ENCODE data around the gene FOXP2.
"Not testable (repeated sequence)": the region's sequence is repeated elsewhere in the genome, so short reads cannot be mapped to it uniquely, and the experiment has no call there.

FOXP2 gene

DNA sequence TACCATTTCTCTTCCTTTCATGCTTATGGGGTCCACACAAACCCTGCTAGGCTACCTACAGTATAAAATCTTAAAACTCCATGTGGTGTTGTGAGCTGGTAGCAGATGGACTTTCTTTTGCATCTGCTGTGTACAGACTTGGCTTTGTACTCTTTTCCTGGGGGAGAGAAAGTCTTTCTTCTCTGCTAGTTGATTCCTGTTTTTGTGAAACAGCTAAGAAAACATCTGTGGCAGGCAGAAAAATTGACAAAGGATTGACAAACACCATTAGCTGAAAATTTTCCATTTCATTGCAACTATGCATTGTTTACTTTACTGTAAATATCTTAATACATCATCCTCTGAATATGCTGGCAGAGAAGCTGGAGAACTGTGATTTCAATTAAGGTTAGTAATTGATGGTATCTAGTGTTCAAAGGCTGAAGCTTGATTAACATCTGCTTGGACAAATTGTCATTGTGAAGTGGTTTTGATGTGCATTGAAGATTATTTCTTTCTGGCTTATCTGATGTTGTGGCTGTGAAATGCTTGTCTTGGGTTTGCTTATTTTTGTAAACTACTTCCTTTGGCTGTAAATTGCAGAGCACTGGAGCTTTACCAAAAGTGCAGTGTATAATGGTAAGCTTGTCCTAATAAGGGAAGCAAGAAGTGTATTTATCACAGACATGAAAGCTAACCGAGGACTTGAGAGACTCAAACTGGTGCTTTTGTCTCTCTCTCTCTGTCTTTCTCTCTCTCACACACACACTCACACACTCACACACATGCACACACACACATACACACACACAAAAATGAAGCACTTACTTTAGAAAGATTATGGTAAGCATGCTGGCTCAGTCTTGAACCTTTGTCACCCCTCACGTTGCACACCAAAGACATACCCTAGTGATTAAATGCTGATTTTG, at the start of gene FOXP2:
FOXP2 (plus strand) TSS at position 660 of the 908 bp plus-strand sequence. CDS start 11,697 bp downstream, outside the sequence.
- no peak for DNase-seq

DNA sequence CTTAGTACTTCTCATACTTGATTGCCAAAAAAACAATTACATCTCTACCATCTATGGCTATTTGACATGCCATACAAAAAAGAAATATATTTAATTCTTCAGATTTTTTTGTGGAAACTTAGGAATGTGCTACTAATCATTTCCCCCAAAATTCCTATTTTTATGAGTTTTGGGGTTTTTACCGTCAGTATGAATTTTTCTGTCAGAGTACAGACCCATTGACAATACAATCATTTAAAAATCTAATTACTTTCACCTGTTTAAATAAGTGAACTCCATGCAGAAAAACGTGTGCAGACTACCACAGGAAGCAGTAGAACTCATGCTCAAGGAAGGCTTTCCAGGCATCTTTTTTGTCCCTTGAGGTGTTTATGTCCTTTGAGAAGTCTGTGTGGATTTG, 48.8 kb upstream of the FOXP2 start:
- no peak for DNase-seq

DNA sequence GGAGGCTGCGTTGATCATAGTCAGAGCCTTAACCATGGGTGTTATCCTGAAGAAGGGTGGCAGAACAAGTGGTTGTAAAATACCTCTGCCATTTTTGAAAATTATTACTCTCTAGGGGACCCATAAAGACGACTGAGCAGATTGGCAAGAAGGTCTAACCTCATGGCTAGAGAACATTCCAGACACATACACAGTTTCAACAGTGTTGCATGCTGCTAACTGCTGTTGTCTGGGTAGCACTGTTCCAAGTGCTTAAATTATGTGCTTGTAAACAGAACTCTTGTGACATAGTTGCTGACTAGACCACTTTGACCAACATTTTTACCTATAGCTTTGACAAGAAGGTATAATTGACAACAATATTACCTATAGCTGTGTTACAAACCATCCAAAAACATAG, 46.1 kb upstream of the FOXP2 start:
- DNase-seq, result no peak

DNA sequence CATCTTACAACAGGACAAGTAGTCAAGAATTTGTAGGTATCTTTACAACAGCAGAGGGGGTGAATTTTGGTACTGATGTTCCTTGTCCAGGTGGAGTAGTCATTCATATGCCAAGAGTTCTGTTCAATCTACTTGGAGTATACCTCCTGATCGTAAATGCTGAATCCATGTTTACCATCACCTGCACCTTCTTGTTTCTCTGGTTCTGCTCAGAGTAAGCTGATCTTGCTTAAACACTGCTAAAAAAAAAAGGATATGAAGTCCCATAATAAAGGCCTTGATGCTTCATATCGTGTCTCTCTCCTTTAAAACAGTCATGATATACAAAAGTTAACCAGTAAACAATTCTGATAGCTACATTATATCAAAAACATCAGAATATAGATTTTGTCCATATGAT, 45.3 kb upstream of the FOXP2 start:
- DNase-seq, result no peak

DNA sequence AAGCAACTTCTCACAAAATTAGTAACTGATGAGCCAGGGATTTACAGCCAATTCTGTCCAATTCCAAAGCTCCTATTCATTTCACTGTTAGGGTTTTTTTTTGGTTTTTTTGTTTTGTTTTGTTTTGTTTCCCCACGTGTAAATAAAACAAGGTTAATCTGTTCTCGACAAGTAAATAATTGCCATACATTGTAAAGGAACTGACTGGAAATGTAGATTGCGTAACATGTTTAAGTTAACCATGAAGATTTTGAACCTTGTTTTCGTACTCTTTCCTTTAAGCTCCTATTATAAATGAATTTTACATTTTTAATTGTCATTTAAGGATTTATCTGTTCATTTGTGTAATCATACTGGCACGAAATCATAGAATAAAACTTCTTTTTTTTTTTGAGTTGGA, 42.0 kb upstream of the FOXP2 start:
- no peak for DNase-seq

DNA sequence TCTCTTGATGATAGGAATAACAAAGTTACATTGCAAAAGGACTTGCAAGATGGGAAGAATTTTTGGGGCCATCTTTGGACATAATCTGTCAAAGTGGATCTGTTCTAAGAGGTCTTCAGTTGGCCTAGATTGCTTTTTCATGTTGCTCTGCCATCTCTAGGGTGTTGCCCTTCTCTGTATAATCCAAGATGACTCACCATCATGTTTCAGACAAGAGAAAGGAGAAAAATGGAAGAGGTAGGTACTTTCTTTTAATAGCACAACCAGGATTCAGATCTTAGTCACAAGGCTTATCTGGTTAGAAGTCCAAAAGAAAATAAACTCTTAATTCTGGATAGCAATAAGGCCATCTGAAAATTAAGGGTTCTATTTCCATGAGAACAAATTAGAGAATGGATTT, 38.7 kb upstream of the FOXP2 start:
- no peak for DNase-seq

DNA sequence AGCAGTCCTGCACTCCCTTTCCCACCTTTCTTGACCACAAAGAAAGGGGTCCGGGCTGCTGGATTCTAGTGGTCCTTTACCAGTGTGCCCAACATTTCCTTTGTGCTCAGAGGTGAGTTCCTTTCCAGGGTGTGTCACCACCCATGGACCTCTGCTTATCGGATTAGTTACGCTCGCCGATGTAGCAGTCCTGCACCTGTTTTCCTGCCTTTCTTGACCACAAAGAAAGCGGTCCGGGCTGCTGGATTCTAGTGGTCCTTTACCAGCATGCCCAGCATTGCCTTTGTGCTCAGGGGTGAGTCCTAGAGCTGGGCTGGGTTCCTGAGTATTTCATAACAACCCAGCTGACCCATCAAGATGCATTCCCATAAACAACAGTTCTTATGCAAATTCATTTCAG, 30.7 kb upstream of the FOXP2 start:
- not testable (repeated sequence) for DNase-seq

DNA sequence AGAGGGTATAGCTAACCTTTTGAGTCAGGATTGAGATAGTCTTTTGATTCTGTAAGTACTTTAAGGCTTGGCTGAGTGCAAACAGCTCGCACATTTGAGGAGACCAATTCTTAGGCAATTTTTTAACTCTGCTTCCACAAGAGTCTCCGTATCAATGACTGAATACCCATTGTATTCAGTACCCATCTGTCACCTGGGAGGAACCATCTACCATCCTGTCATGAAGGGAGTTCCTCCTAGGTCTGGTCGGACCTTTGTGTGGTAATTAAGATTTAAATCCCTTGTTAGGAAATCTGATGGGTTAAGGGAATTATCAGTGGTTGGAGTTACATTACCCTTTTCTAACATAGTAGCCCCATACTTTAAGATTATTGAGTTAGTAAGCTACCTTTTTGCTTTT, 30.3 kb upstream of the FOXP2 start:
- not testable (repeated sequence) for DNase-seq

DNA sequence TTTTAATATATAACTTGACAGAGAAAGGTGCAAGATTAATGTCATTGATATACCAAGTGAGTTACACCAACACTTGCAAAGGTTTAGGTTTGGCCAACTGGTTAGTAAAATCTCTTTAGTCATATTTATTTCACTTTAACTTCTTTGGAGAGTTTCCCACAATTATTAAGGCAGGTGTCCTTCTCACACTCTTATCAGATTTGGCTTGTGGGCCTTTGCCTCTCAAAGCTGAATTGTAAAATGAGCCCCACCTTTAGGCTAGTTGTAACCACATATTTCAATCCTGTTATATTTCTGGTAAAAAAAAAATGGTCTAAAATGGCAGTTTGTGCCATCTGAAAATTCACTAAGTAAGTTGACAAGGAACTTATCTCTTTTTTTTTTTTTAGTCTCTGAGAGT, 26.6 kb upstream of the FOXP2 start:
- DNase-seq, result no peak

DNA sequence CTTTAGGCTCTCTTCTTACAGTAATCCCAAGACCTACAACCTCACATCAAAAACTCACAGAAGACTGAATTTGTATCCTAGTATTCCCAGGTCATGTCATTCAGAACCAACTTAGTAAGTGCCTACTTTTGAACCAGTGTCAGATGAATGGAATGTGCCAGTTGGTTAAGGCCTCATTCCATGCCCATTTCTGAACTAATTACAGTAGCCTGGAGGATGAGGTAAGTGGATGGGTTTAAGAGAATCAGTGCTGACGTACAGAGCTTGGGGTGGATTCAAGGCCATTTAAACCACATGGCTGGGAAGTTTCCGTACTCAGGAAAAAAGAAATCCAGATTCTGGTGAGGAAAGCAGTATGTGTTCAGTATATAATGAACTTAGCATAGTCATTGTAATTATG, 21.9 kb upstream of the FOXP2 start:
- DNase-seq, result no peak

DNA sequence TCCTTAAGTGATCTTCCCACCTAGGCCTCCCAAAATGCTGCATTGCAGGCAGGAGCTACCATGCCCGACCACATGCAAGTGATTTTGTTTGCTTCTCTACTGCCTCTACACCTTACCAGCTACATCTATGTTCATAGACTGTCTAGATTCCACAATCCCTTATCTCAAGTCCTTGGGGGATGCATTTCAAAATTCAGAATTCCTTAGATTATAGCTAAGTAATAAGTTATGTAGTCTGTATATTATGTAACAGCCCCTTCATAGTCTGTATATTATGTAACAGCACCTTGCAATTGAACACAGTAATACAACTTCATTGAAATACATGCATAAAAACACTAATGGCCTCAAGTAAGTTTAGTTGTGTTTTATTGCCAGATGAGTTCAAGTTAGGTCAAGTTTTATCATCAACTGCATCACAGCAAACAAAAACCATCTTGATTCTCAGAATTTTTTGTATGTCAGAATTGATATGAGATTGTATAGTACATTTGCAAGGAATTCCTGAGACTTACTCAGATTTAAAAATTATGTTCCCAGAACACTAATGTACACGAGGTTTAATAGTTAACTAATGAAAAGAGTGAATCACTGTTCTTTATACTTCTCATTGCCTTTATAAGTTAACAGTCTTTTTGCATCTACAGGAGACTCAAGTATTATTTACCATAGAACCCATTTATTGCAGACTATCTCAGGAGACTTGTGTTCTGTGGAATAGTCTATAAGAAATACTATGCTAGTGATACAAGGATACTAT, 11.6 kb upstream of the FOXP2 start:
- DNase-seq, result no peak

DNA sequence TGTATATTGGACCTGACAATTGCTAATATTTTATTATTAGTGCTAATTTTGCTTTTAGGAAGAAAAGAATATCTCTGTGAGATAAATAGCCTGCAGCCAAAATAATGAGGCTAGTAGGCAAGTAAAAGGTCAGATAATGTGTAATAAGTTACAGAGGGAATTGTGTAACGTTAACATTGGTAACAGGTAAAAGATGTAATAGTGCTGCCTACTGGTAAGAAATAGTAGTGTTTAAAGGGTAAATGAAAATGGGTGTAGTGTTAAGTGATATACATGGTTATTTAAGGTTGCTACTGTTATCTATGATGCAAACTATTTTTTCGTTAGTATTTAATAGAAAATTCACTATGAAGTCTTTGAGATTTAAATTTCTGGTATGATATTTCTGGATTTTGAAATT, 9.2 kb upstream of the FOXP2 start:
- DNase-seq, result no peak

DNA sequence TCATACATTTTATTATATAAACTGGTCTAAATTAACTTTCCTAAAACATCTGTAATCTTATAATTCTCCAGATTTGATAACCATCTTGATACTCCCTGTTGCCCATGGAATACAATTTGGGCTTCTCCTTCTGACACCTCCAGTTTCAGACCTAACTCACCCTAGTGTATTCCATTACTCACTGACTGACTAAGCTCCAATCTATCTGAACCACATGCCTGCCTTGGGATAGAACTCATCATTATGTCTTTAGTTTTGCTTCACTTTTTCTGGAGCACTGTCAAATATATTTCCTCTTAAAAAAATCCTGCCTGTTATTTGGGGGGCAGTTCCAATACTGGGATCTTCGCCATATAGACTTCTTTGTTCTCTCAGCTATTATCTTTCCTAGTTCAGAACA, 4.9 kb upstream of the FOXP2 start:
- no peak for DNase-seq

DNA sequence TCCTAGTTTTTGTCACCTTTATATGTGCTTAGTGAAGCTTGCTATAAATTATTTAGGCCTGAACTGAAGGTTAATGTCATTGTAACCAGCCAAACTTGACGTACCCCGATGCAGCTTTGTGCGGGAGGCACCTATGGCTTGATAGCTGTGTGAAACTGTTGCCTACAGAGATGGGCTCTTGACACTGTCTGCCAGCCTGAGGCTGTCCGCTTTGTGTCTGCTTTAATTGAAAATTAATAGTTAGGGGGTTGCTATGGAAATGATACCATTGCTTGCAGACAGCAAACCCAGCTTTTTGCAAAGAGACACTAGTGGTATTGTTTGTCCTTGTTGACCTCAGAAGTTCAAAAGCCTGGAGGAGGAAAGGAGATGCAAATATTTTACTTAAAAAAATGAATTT, 2.1 kb upstream of the FOXP2 start:
- no peak for DNase-seq

DNA sequence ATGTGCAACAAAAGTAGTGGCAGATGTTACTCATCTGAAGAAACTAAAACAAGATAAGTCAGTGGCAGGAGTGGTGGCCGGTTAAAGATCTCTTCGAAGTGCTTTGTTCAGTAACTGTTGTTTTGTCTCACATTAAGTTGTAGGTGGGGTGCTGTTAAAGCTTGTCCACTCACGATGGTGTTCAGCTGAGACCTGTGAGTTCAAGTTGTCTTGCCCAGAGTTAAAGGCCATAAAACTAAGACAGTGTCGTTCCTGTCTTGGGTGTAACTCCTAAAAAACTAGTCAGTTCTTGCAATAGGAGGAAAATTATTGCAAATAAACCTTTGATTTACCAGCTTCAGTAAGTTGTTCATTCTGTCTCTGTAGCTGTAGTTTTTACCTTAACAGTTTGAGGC, 857 bp upstream of the FOXP2 start:
- DNase-seq, result no peak

DNA sequence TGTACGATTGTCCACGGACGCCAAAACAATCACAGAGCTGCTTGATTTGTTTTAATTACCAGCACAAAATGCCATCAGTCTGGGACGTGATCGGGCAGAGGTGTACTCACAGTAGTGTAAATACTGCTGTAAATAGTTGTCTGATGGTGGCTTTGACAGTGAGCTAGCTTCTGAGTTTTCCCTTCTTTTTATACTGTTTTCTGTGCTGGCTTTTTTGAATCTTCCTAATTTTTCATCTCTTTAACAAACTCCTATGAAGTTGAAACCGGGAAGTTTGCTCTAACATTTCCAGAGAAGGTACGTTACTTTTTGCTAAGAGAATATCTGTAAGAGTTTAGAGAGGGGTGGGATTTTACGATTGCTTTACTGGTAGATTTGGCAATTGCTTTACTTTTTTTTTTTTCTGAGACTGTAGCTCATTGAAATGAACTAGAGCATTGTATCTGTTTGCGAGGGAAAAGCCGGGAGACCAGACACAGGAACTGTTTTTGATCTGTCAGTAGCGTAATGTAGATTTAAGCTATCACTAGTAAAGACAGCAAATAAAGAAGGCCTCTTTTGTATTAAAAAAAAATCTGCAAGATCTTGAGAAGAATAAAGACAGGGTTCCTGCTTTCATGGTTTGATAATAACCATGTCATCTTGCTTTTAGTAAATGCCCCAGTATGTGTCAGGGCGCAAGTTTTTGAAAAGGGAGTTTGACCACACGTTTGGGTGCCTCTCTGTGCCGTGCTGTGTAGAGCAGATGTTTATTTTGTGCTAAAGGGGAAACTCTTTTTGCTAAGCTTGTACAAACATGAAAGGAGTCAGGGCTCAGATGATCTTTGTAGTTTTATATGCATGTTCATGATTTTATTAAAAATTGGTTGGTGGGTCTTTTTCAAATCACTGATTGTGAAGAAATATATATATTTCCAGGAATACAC, 712 bp downstream of the FOXP2 start:
- DNase-seq, result no peak

DNA sequence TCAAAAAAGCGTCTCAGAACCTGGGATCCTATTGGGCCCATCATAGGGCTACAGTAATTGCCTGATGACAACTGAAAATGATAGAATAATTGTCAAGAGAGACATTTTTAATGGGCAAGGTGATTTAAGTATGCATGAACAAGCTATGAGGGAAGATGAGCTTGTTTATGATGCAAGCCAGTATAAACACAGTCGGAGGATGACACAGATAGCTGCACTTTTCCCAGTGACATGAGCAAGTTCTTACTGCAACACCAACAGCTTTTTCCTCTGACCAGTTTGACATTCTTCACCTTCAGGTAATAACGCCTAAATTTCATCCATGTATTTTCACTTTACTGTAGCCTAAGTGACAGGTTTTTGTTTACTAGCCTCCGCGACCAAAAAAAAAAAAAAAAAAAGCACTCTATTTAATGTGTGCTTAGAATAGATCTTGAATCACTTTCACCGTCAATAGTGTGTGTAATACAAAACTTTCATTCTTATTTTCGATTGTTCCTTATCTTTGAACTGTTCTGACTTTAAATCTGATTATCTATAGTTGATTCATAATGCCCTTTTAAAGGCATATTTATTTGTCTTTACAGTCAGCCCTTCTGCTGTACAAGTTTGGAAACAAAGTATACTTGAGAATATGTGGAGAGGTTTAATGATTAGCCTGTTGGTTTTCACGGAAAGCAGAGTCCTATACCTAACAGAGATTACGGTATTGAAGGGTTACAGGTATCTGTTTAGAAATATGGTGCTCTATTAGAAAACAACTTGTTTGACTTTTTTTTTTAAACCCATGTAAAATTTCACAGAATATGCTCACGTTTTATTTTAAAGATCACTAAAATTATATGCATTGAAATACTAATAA, 1.7 kb downstream of the FOXP2 start:
- no peak for DNase-seq

DNA sequence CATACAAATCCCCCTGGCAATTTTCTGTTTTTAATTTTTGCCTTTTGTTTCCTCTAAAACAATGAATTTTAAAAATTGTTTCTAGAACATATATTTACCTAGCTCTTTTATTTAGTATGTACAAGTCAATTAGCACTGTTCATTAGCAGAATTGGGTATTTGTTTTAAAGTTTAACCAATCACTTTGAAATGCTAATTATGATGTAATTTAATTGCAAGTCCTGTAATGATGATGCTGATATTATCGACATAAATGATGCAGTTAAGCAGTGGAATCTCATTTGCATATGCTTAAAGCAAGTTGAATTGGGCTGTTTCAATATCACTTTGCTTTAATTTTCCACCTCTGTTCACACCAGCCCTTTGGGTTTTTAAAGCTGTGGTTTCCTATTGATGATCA, 2.7 kb downstream of the FOXP2 start:
- DNase-seq, result no peak

DNA sequence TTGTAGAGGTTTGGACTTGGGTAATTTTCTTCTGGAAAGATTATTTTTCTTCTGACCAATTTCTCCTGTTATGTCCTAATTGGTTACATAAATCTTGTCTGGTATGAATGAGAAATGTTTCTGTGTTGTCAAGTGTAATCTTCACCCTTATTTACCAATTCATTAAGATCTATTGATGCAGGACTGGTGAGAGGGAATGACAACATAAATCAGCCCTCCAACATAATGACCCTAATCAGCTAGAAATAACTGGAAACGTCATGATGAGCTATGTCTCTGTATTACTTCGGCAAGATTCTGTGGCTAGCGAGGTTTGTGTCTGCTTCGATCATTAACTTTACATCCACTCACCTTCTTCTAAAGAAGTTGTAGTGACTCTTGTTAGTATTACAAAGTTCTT, 3.5 kb downstream of the FOXP2 start:
- DNase-seq, result no peak

DNA sequence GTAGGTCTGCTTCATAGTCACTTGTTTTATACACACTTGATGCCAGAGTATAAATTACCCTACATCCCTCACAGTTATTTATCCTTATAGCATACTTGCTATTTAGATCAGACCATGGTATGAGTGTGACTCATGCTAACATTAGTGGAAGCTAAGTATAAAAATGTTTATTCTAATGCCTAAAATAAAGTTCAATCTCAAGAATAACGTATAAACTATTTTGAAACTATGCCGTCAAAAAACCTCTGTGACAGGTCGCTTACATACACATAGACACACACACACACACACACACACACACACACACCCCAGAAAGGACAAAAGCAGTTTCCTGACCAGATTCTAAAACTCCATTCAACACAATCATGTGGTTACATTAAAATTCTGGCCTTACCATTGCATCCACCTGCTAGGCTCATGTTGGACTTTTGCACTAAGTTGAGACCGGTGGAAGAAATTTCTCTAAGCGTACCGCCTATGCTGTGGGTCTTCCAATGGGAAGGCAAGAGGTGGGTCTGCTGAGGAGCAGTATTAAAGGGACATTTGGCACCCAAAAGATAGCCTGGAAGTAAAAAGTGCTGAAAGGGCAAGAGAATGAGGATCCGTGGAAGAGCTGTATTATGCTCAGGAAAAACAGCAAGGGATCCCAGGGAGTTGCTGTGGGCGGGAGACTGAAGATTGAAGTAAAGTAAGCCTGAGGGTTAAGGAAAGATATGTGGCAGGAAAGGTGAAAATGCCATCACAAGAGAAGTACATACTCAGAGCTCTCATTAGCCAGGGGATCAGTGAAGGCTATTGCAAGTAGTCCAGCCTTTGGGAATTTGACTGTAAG, 5.0 kb downstream of the FOXP2 start:
- DNase-seq, result no peak

All from GOT3 (cell line).